GM23248 (cell line): Measurements from ENCODE around the gene CD22. TPM values are rescaled to one million over a fixed set of nuclear protein-coding genes. Genes with fewer than 3 reads are reported as not detected.
"Not testable (repeated sequence)": the region's sequence is repeated elsewhere in the genome, so short reads cannot be mapped to it uniquely, and the experiment has no call there.

Experiments
- DNase-seq: peaks from one replicate; pipeline ENCODE4 v3.0.0-alpha.2; 2015
- H2AFZ ChIP-seq: fragments of 200-600 bp; sonication (generic); 2 replicates; pipeline ENCODE4 v1.6.1; 2016; ENCODE audit warnings: antibody characterized with exemption
- H3F3A ChIP-seq: fragments of 200-600 bp; sonication (generic); 2 replicates; pipeline ENCODE4 v1.6.1; 2016; ENCODE audit warnings: mild to moderate bottlenecking, antibody characterized with exemption, mixed run types; ENCODE audit not compliant: insufficient read depth
- H3K27ac ChIP-seq: fragments of 200-600 bp; sonication (generic); 2 replicates; pipeline ENCODE4 v1.5.1; 2016; ENCODE audit warnings: mild to moderate bottlenecking
- H3K27me3 ChIP-seq: fragments of 200-600 bp; sonication (generic); replicated peaks from 2 replicates; pipeline ENCODE4 v1.6.1; 2016; ENCODE audit warnings: mild to moderate bottlenecking; ENCODE audit not compliant: insufficient read depth
- H3K36me3 ChIP-seq: fragments of 200-600 bp; sonication (generic); 2 replicates; pipeline ENCODE4 v1.6.1; 2016; ENCODE audit warnings: low read depth, mild to moderate bottlenecking
- H3K4me1 ChIP-seq: fragments of 200-600 bp; sonication (generic); 2 replicates; pipeline ENCODE4 v1.6.1; 2016; ENCODE audit warnings: mild to moderate bottlenecking; ENCODE audit not compliant: insufficient read depth
- H3K4me2 ChIP-seq: fragments of 200-600 bp; sonication (generic); one replicate; pipeline ENCODE4 v1.6.1; 2016; ENCODE audit warnings: mild to moderate bottlenecking; ENCODE audit not compliant: unreplicated experiment
- H3K4me3 ChIP-seq: fragments of 200-600 bp; sonication (generic); 2 replicates; pipeline ENCODE4 v1.5.1; 2016; ENCODE audit warnings: mild to moderate bottlenecking
- H3K79me2 ChIP-seq: fragments of 200-600 bp; sonication (generic); 2 replicates; pipeline ENCODE4 v1.6.1; 2016; ENCODE audit warnings: mild to moderate bottlenecking; ENCODE audit not compliant: insufficient read depth
- H3K9ac ChIP-seq: fragments of 200-600 bp; sonication (generic); 2 replicates; pipeline ENCODE4 v1.6.1; 2016; ENCODE audit warnings: mild to moderate bottlenecking
- H3K9me2 ChIP-seq: fragments of 200-600 bp; sonication (generic); 2 replicates; pipeline ENCODE4 v1.6.1; 2016; ENCODE audit warnings: mixed run types, mild to moderate bottlenecking, moderate library complexity; ENCODE audit not compliant: insufficient read depth
- H3K9me3 ChIP-seq: fragments of 200-600 bp; sonication (generic); one replicate; pipeline ENCODE4 v1.6.1; 2017; ENCODE audit warnings: low read depth
- H4K20me1 ChIP-seq: fragments of 200-600 bp; sonication (generic); 2 replicates; pipeline ENCODE4 v1.6.0; 2016; ENCODE audit not compliant: insufficient read depth
- EZH2 ChIP-seq: fragments of 200-600 bp; sonication (generic); IDR thresholded peaks from 2 replicates; pipeline ENCODE4 v1.6.1; 2018; ENCODE audit warnings: antibody characterized with exemption, mild to moderate bottlenecking; ENCODE audit not compliant: insufficient read depth, poor library complexity, severe bottlenecking
- EZH2phosphoT487 ChIP-seq: fragments of 200-600 bp; sonication (generic); IDR thresholded peaks from 2 replicates; pipeline ENCODE4 v1.6.1; 2018; ENCODE audit warnings: antibody characterized with exemption, moderate library complexity, mild to moderate bottlenecking, low read depth; ENCODE audit not compliant: insufficient read depth
- WGBS, 2 experiments: methylation state at CpG; one replicate each; pipeline ENCODE4 v1.1.6; 2015 to 2017; ENCODE audit warnings: low lambda C conversion rate in 2 of 2, low coverage in 1 of 2; ENCODE audit errors: missing lambda C conversion rate in 2 of 2; 5-methylcytosine and 5-hydroxymethylcytosine counted together
- in situ Hi-C: fragments of 300-500 bp; cut with MboI; formaldehyde crosslinking; loops from 2 replicates; pipeline ENCODE4 v1.15.0; 2020
- polyA plus RNA-seq: library from polyadenylated mRNA; unstranded; fragments of >200 nt; fragmentation: Nextera tagmentation; extraction: Ambion mirVana; gene quantifications from 2 replicates; pipeline ENCODE4 v1.2.1, GENCODE V29; 2016
- total RNA-seq: library from RNA; depleted of rRNA; stranded (reverse); fragments of >200 nt; shearing (Covaris generic); gene quantifications from 2 replicates; pipeline ENCODE4 v1.2.3, GENCODE V29; 2014

The CD22 gene
- total and polyA plus RNA-seq, 2 experiments from 2014 or later: 0.28 TPM; not detected in 1

DNA sequence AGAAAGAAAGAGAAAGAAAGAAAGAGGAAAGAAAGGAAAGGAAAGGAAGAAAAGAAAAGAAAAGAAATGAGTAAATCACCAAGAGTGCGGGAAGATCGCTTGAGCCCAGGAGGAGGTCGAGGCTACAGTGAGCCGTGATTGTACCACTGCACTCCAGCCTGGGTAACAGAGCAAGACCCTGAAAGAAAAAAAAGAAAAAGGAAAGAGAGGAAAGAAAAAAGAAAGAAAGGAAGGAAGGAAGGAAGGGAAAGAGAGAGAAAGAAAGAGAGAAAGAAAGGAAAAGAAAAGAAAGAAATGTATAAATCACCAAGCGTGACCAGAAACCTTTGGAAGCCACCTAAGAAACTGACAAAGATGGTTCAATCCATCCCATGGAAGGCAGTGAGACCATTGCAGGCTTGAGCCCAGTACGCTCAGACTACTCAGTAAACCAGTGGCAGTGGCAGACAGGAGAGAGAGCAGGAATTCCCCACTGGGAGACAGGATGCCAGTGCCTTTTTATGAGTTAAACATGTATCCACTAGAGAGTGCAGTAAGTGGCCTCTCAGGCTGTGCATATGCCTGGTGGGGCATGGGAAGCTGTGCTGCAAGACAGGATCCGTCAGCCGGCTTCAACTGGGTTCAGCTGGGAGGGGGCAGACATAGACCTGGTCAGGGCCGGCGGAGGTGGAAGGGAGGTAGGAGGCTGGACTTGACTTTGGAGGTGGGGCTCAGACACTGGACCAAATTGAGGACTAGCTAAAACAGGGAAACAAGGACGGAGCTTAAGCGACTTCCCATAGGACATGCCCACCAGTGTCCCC lies 46.7 kb downstream of the CD22 start:
- H3K9me3 ChIP-seq: no peaks in the 10 kb centered on the region
- H3K4me3 ChIP-seq: no peak overlapping the region
- DNase-seq: no peak
- WGBS, 2 experiments: 53 to 58% methylated on average over 12 of the region's 12 CpGs
- no peak overlapping the region for H2AFZ ChIP-seq
- TF ChIP-seq EZH2: no peak
- no peaks in the 10 kb centered on the region for H3F3A ChIP-seq
- no peaks in the 10 kb centered on the region for H3K4me1 ChIP-seq
- no peak overlapping the region for H3K9ac ChIP-seq
- H3K79me2 ChIP-seq: no peaks in the 10 kb centered on the region
- peaks cover 5% of the 10 kb centered on the region; the same call in 1 of the 2 replicates for H3K27me3 ChIP-seq
- no peaks in the 10 kb centered on the region for H4K20me1 ChIP-seq
- no peaks in the 10 kb centered on the region for H3K9me2 ChIP-seq
- in situ Hi-C loops: no loop called here
- no peak overlapping the region for H3K4me2 ChIP-seq
- H3K36me3 ChIP-seq: no peaks in the 10 kb centered on the region
- H3K27ac ChIP-seq: no peak overlapping the region

DNA sequence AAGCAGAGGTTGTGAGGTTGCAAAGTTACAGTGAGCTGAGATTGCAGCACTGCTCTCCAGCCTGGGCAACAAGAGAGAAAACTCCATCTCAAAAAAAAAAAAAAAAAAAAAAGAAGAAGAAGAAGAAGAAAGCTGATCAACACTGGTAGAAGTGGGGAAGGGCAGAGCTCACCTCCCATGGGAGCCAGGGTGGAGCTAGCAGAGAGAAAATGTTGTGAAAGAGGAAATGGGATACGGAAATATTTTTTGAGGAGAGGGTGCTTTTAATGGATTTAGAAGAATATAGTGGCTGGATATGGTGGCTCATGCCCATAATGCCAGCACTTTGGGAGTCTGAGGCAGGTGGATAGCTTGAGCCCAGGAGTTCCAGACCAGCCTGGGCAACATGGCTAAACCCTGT lies 48.7 kb downstream of the CD22 start:
- 3 to 6% methylated on average over 1 of the region's 1 CpG for WGBS, 2 experiments
- Histone ChIP-seq H3K27ac (no peak overlapping the region), H2AFZ (no peak overlapping the region), H3K36me3 (no peaks in the 10 kb centered on the region), H3K9ac (no peak overlapping the region), H3K4me1 (no peaks in the 10 kb centered on the region), H4K20me1 (no peaks in the 10 kb centered on the region), H3K27me3 (peaks cover 11% of the 10 kb centered on the region; the same call in 1 of the 2 replicates), H3K9me2 (no peaks in the 10 kb centered on the region), H3F3A (no peaks in the 10 kb centered on the region), H3K4me3 (no peak overlapping the region), H3K9me3 (no peaks in the 10 kb centered on the region), H3K4me2 (no peak overlapping the region), H3K79me2 (no peaks in the 10 kb centered on the region)
- TF ChIP-seq EZH2 (no peak), EZH2phosphoT487 (no peak)
- in situ Hi-C loops: no loop called here
- no peak for DNase-seq

DNA sequence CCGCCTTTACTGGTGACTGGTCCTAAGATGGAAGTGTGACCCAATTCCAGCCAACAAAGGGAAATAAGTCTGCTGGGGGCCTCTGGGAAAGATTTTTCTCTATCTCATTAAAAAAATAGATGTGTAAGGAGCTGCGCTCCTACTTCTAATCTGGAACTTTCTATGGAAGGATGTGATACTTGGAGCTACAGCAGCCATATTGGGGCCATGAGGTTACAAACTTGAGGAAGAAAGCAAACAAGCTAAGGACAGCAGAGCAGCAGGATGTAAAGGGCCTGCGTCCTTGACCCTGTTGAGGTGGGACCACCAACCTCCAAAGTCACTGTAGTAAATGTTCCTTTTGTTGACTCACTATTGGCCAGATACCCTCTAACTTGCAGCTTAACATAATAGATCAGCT lies 49.4 kb downstream of the CD22 start:
- no peak overlapping the region for H3K9ac ChIP-seq

DNA sequence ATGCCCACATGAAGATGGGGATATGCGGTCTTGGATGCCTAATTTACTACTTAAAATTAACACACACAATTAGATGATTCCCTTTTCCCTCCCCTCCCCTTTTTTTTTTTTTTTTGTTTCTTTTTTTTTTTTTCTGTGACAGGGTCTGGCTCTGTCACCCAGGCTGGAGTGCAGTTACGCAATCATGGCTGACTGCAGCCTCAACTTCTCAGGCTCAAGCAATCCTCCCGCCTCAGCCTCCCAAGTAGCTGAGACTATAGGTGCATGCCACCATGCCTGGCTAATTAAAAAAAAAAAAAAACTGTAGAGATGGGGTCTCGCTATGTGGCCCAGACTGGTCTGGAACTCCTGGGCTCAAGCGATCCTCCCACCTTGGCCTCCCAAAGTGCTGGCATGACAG lies 50.6 kb downstream of the CD22 start:
- DNase-seq, in situ Hi-C loops: not testable (repeated sequence)
- 58 to 72% methylated on average over 4 to 5 of the region's 5 CpGs for WGBS, 2 experiments

More for the DNA sequence above, 49.4 kb downstream of the CD22 start:
- H3F3A ChIP-seq: no peaks in the 10 kb centered on the region
- no peaks in the 10 kb centered on the region for H3K9me3 ChIP-seq
- no peak for DNase-seq
- WGBS, 2 experiments: 53 to 57% methylated on average over 3 of the region's 3 CpGs
- TF ChIP-seq EZH2: no peak
- in situ Hi-C loops: no loop called here
- no peaks in the 10 kb centered on the region for H3K36me3 ChIP-seq
- no peaks in the 10 kb centered on the region for H3K4me1 ChIP-seq
- no peaks in the 10 kb centered on the region for H4K20me1 ChIP-seq
- no peaks in the 10 kb centered on the region for H3K9me2 ChIP-seq
- H3K79me2 ChIP-seq: no peaks in the 10 kb centered on the region
- peaks cover 11% of the 10 kb centered on the region; the same call in 1 of the 2 replicates for H3K27me3 ChIP-seq
- no peak overlapping the region for H3K4me3 ChIP-seq
- H2AFZ ChIP-seq: no peak overlapping the region
- H3K4me2 ChIP-seq: no peak overlapping the region
- no peak overlapping the region for H3K27ac ChIP-seq

DNA sequence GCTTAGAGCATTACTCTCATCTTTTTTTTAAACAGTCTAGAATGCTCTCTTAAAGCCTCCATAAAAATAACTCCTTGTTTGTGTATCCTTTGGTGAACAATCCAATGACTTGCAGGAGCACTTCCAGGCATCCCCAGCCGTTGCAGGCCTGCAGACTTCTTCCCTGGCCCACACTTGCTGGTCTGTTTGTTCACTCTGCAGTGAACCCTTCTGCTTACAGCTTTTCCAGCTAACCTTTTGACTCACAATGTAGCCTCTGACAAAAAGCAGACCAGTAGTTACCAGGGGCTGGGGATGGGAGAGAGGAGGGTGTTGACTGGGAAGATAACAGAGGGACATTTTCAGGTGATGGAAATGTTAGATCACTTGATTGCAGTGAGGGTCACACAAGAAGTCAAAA lies 51.0 kb downstream of the CD22 start:
- no peak for DNase-seq
- Histone ChIP-seq H2AFZ (no peak overlapping the region), H4K20me1 (no peaks in the 10 kb centered on the region), H3K9me3 (no peaks in the 10 kb centered on the region), H3K36me3 (no peaks in the 10 kb centered on the region), H3K79me2 (no peaks in the 10 kb centered on the region), H3K4me2 (no peak overlapping the region), H3K4me3 (no peak overlapping the region), H3K27ac (no peak overlapping the region), H3F3A (no peaks in the 10 kb centered on the region), H3K4me1 (no peaks in the 10 kb centered on the region), H3K9me2 (no peaks in the 10 kb centered on the region), H3K9ac (no peak overlapping the region), H3K27me3 (peaks cover 6% of the 10 kb centered on the region; the same call in 1 of the 2 replicates)
- in situ Hi-C loops: no loop called here
- WGBS, 2 experiments: 0% methylated on average over 1 of the region's 1 CpG
- no peak for TF ChIP-seq EZH2phosphoT487

More for the DNA sequence above, 50.6 kb downstream of the CD22 start:
- H3K27ac ChIP-seq, H3K9me2 ChIP-seq, H3K9me3 ChIP-seq, H3K4me1 ChIP-seq, H3K79me2 ChIP-seq, H3K27me3 ChIP-seq, H3K4me3 ChIP-seq, H3K9ac ChIP-seq, H2AFZ ChIP-seq, H4K20me1 ChIP-seq, H3F3A ChIP-seq, H3K4me2 ChIP-seq, H3K36me3 ChIP-seq: not testable (repeated sequence)
